Suprapubic skin (tissue), 4 donors: ENCODE results near the gene ANK3. TPM values are rescaled to one million over a fixed set of nuclear protein-coding genes. Genes with fewer than 3 reads are reported as not detected.

Experiments used
- DNase-seq, 2 donors: peaks; one replicate each; pipeline ENCODE4 v3.0.0-alpha.2; 2019; ENCODE audit warnings: low spot score in 2 of 2
- H3K27ac ChIP-seq: fragments of 200-600 bp; sonication (generic); one replicate; pipeline ENCODE4 v1.5.1; 2019
- H3K27me3 ChIP-seq: fragments of 200-600 bp; sonication (generic); one replicate; pipeline ENCODE4 v1.5.1; 2019
- H3K36me3 ChIP-seq: fragments of 200-600 bp; sonication (generic); one replicate; pipeline ENCODE4 v1.5.1; 2019
- H3K4me1 ChIP-seq: fragments of 200-600 bp; sonication (generic); one replicate; pipeline ENCODE4 v1.5.1; 2019
- H3K4me3 ChIP-seq: fragments of 200-600 bp; sonication (generic); one replicate; pipeline ENCODE4 v1.5.1; 2019; ENCODE audit warnings: mild to moderate bottlenecking
- H3K9me3 ChIP-seq: fragments of 200-600 bp; sonication (generic); one replicate; pipeline ENCODE4 v1.5.1; 2019
- CTCF ChIP-seq, 2 donors: fragments of 200-600 bp in 1 of 2; fragments of 450-650 bp in 1 of 2; sonication (generic) in 1 of 2; IDR thresholded peaks; one replicate each; pipeline ENCODE4 v1.5.1; 2016 to 2019; ENCODE audit warnings: antibody characterized with exemption in 2 of 2, mild to moderate bottlenecking in 1 of 2, moderate library complexity in 1 of 2
- EP300 ChIP-seq: sonication (generic); formaldehyde crosslinking; IDR thresholded peaks from one replicate; pipeline ENCODE4 v1.6.1; 2017; ENCODE audit warnings: antibody characterized with exemption
- POLR2A ChIP-seq, 2 donors: fragments of 450-650 bp; IDR thresholded peaks; one replicate each; pipeline ENCODE4 v1.6.1; 2017; ENCODE audit warnings: antibody characterized with exemption in 2 of 2, mild to moderate bottlenecking in 2 of 2, moderate library complexity in 2 of 2
- POLR2AphosphoS5 ChIP-seq, 3 donors: sonication (generic); formaldehyde crosslinking; IDR thresholded peaks; one replicate each; pipeline ENCODE4 v1.6.1; 2017; ENCODE audit warnings: antibody characterized with exemption in 3 of 3
- WGBS: methylation state at CpG from one replicate; pipeline ENCODE4 v1.1.5; 2018; 5-methylcytosine and 5-hydroxymethylcytosine counted together
- total RNA-seq, 4 donors: library from RNA; depleted of rRNA; stranded (reverse); fragments of >200 nt; gene quantifications; one replicate each; pipeline ENCODE4 v1.1.0, GENCODE V29; 2016

Gene ANK3
- total RNA-seq, 4 donors from 2014 or later = 89.1 to 191 (median 112) TPM

GRCh38 chr10:60335708-60336107 is 54.0 kb downstream of the ANK3 start:
- no peaks in the 10 kb centered on the region for H3K36me3 ChIP-seq
- 85% methylated on average over 5 of the region's 5 CpGs for WGBS
- no peaks in the 10 kb centered on the region for H3K4me1 ChIP-seq
- H3K9me3 ChIP-seq = no peaks in the 10 kb centered on the region
- no peaks in the 10 kb centered on the region for H3K27me3 ChIP-seq
- no peak for DNase-seq
- no peak overlapping the region for H3K27ac ChIP-seq
- TF ChIP-seq CTCF (IDR thresholded peaks at IDR 0.05) (no peak), POLR2AphosphoS5 (IDR thresholded peaks at IDR 0.05) (no peak), EP300 (no peak), POLR2A (IDR thresholded peaks at IDR 0.05) (no peak)
- H3K4me3 ChIP-seq = no peak overlapping the region

GRCh38 chr10:60334991-60335390 is 54.7 kb downstream of the ANK3 start:
- no peaks in the 10 kb centered on the region for H3K9me3 ChIP-seq
- no peaks in the 10 kb centered on the region for H3K36me3 ChIP-seq
- no peaks in the 10 kb centered on the region for H3K27me3 ChIP-seq
- H3K4me1 ChIP-seq = no peaks in the 10 kb centered on the region
- H3K4me3 ChIP-seq = no peak overlapping the region
- no peak for DNase-seq
- WGBS = 81% methylated on average over 4 of the region's 4 CpGs
- no peak overlapping the region for H3K27ac ChIP-seq
- TF ChIP-seq POLR2AphosphoS5 (IDR thresholded peaks at IDR 0.05) (no peak), EP300 (no peak), POLR2A (IDR thresholded peaks at IDR 0.05) (no peak), CTCF (IDR thresholded peaks at IDR 0.05) (no peak)

- no peak for TF ChIP-seq POLR2AphosphoS5 (IDR thresholded peaks at IDR 0.05)
- no peak for TF ChIP-seq EP300
- no peak for TF ChIP-seq POLR2A (IDR thresholded peaks at IDR 0.05)
- no peak for TF ChIP-seq CTCF (IDR thresholded peaks at IDR 0.05)
- Histone ChIP-seq H3K27me3 (no peaks in the 10 kb centered on the region), H3K4me1 (no peaks in the 10 kb centered on the region), H3K4me3 (no peak overlapping the region), H3K27ac (no peak overlapping the region), H3K36me3 (no peaks in the 10 kb centered on the region), H3K9me3 (no peaks in the 10 kb centered on the region)
- WGBS = 72% methylated on average over 2 of the region's 2 CpGs
- DNase-seq = no peak
These were observed 57.3 kb downstream of the ANK3 start for GRCh38 chr10:60332371-60332770.

- TF ChIP-seq CTCF (IDR thresholded peaks at IDR 0.05) (no peak), POLR2AphosphoS5 (IDR thresholded peaks at IDR 0.05) (no peak), POLR2A (IDR thresholded peaks at IDR 0.05) (no peak), EP300 (no peak)
- no peak overlapping the region for H3K27ac ChIP-seq
- no peak overlapping the region for H3K4me3 ChIP-seq
- H3K36me3 ChIP-seq = no peaks in the 10 kb centered on the region
- no peaks in the 10 kb centered on the region for H3K27me3 ChIP-seq
- 88% methylated on average over 3 of the region's 3 CpGs for WGBS
- no peak for DNase-seq
- H3K4me1 ChIP-seq = no peaks in the 10 kb centered on the region
- no peaks in the 10 kb centered on the region for H3K9me3 ChIP-seq
These were observed 57.8 kb downstream of the ANK3 start for GRCh38 chr10:60331886-60332285.

GRCh38 chr10:60323162-60323561 is 66.5 kb downstream of the ANK3 start:
- Histone ChIP-seq H3K27me3 (no peaks in the 10 kb centered on the region), H3K36me3 (no peaks in the 10 kb centered on the region), H3K4me3 (no peak overlapping the region), H3K27ac (no peak overlapping the region), H3K9me3 (no peaks in the 10 kb centered on the region), H3K4me1 (no peaks in the 10 kb centered on the region)
- WGBS = 62% methylated on average over 2 of the region's 2 CpGs
- no peak for DNase-seq
- TF ChIP-seq POLR2AphosphoS5 (IDR thresholded peaks at IDR 0.05) = no peak
- TF ChIP-seq EP300 = no peak
- no peak for TF ChIP-seq CTCF (IDR thresholded peaks at IDR 0.05)
- TF ChIP-seq POLR2A (IDR thresholded peaks at IDR 0.05) = no peak
